ENCODE data around the gene GRAP2.
"Not testable (repeated sequence)": the region's sequence is repeated elsewhere in the genome, so short reads cannot be mapped to it uniquely, and the experiment has no call there.

The GRAP2 gene

GRCh38 chr22:39900306-39901227, at the start of gene GRAP2:
TSS of gene GRAP2 (plus strand) at chr22:39901084. CDS start at chr22:39947107, 46,023 bp downstream.
- TF ChIP-seq, protein P1, sequence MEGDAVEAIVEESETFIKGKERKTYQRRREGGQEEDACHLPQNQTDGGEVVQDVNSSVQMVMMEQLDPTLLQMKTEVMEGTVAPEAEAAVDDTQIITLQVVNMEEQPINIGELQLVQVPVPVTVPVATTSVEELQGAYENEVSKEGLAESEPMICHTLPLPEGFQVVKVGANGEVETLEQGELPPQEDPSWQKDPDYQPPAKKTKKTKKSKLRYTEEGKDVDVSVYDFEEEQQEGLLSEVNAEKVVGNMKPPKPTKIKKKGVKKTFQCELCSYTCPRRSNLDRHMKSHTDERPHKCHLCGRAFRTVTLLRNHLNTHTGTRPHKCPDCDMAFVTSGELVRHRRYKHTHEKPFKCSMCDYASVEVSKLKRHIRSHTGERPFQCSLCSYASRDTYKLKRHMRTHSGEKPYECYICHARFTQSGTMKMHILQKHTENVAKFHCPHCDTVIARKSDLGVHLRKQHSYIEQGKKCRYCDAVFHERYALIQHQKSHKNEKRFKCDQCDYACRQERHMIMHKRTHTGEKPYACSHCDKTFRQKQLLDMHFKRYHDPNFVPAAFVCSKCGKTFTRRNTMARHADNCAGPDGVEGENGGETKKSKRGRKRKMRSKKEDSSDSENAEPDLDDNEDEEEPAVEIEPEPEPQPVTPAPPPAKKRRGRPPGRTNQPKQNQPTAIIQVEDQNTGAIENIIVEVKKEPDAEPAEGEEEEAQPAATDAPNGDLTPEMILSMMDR (conservative IDR thresholded peaks at IDR 0.05; ENCODE audit: low read length) = no peak
- DNase-seq (ENCODE audit: low read depth) = no peak
- H3K4me3 ChIP-seq (ENCODE audit: low read length) = no peak within 1 kb of the TSS

- no peak overlapping the region for H3K4me3 ChIP-seq (ENCODE audit: low read length)
- TF ChIP-seq, protein P1 (conservative IDR thresholded peaks at IDR 0.05; ENCODE audit: low read length) = no peak
- no peak for DNase-seq (ENCODE audit: low read depth)
Measured at GRCh38 chr22:39851606-39852315, 49.1 kb upstream of the GRAP2 start.

GRCh38 chr22:39852799-39853198, 48.1 kb upstream of the GRAP2 start:
- TF ChIP-seq, protein P1 (conservative IDR thresholded peaks at IDR 0.05; ENCODE audit: low read length) = no peak
- DNase-seq (ENCODE audit: low read depth) = no peak
- no peak overlapping the region for H3K4me3 ChIP-seq (ENCODE audit: low read length)

- TF ChIP-seq, protein P1 (conservative IDR thresholded peaks at IDR 0.05; ENCODE audit: low read length) = no peak
- H3K4me3 ChIP-seq (ENCODE audit: low read length) = no peak overlapping the region
- DNase-seq (ENCODE audit: low read depth) = no peak
Measured at GRCh38 chr22:39856588-39856987, 44.3 kb upstream of the GRAP2 start.

GRCh38 chr22:39859903-39860588, 40.8 kb upstream of the GRAP2 start:
- no peak for DNase-seq (ENCODE audit: low read depth)
- H3K4me3 ChIP-seq (ENCODE audit: low read length) = no peak overlapping the region
- TF ChIP-seq, protein P1 (conservative IDR thresholded peaks at IDR 0.05; ENCODE audit: low read length) = no peak

- no peak for DNase-seq (ENCODE audit: low read depth)
- H3K4me3 ChIP-seq (ENCODE audit: low read length) = no peak overlapping the region
- TF ChIP-seq, protein P1 (conservative IDR thresholded peaks at IDR 0.05; ENCODE audit: low read length) = no peak
Measured at GRCh38 chr22:39868741-39869140, 32.1 kb upstream of the GRAP2 start.

- not testable (repeated sequence) for DNase-seq (ENCODE audit: low read depth); H3K4me3 ChIP-seq (ENCODE audit: low read length)
Measured at GRCh38 chr22:39869797-39870196, 31.1 kb upstream of the GRAP2 start.
